GM18873 (cell line): ENCODE results near the gene SLC35F3.
"Not testable (repeated sequence)": the region's sequence is repeated elsewhere in the genome, so short reads cannot be mapped to it uniquely, and the experiment has no call there.

ENCODE experiments used
- ATAC-seq: cut with Tn5 transposase; IDR thresholded peaks from one replicate; pipeline ENCODE4 v1.9.1; 2021; ENCODE audit warnings: mild to moderate bottlenecking, moderate library complexity, moderate number of reproducible peaks; ENCODE audit not compliant: unreplicated experiment, low FRiP score

Gene SLC35F3

GRCh38 chr1:234239515-234239914 lies 335.0 kb downstream of the SLC35F3 start:
- no peak for ATAC-seq

GRCh38 chr1:234239936-234240335 lies 335.5 kb downstream of the SLC35F3 start:
- no peak for ATAC-seq

DNA sequence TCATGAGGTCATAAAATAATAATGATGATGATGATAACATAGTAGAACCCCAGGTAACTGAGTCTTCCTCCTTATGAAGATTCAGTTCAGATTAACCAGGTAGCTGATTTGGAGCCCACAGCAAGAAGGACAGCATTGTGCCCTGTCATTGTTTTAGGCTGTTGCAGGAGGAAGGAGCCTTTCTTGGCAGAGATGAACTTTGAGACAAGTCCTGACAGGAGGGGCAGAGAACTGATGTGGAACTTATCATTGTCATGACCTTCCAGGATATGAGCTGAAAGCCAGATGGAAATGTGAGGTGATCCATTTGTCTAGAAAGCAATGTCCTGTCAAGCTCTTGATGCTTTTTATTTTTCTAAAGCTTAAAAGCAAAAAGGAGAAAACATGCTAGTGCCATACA lies 336.2 kb downstream of the SLC35F3 start:
- no peak for ATAC-seq

GRCh38 chr1:234241941-234242490 lies 337.5 kb downstream of the SLC35F3 start:
- ATAC-seq, result no peak

DNA sequence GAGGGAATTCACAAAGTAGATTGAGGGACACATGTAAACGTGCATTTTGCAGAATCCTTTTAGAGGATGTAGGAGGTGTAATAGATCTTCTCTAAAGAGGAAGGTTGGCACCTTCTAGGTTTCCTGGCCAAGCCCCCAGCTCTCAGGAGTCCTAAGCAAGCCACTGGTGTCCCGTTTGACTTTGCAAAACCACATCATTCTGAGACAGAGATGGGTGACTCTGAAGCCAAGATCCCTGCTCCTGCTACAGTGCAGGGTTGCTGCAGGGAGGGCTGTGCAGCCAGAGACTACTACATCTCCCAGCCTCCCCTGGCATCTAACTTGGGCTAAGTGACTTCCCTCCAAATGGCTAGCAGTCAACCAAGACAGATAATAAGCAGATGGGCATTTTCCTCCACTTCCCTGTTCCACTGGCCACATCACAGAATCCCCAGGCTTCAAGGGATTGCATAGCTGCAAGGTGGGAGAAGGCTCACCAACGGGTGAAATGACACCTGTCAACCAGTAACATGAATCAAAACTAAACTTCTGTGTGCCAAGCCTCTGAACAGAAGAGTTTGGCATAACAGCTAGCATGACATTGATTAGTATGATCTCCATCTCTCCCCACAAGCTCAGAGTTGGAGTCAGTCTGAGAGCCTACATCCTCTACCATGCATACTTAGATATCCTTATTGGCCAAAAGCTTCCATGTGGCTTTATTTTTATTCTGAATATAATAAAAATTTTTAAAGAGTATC lies 339.2 kb downstream of the SLC35F3 start:
- ATAC-seq, result no peak

DNA sequence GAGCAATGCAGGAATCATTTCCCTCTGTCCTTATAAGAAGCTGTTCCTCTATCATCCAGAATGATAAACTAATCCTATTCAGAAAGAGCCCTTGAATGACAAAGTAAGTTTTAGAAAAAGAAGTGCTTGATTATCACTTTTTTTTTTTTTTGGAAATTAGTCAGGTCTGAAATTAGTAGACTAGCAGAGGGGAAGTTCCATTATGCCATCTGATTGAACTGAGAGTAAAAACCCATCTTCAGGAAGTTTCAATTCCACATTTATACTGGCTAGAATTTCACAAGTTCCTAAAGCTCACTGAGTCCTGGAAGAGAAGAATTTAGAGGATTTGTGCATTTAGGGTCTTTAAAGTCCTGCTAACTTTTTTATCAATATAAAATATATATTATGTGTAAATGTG lies 340.0 kb downstream of the SLC35F3 start:
- ATAC-seq, result no peak

DNA sequence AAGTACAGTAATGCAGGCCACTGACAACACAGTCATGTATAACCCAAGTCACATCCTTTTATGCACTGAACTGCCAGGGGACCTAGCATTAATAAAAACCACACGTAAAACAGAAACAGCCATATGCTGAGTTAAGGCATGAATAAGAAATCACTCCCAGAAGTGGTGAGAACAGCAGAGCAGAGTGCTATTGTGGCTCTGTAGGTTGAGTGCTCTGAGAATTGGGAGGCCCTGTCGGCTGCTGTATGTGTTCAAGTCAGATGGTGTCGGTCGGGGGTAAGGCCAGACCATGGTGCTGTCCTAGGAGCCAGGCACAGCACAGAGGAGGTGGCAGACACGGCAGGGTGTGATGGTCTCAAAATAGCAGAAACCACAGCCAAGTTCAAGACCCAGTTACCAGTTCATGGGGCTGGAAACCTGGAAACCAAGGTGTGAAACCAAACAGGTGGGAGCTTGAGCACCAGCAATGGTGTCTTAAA lies 342.2 kb downstream of the SLC35F3 start:
- peak; percentile 92 for ATAC-seq

DNA sequence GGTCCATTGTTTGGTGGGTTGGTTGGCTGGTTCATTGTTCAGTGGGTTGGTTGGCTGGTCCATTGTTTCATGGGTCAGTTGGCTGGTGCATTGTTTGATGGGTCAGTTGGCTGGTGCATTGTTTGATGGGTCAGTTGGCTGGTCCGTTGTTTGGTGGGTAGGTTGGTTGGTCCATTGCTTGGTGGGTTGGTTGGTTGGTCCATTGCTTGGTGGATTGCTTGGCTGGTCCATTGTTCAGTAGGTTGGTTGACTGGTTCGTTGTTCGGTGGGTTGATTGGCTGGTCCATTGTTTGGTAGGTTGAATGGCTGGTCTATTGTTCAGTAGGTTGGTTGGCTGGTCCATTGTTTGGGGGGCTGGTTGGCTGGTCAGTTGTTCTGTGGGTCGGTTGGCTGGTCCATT lies 343.3 kb downstream of the SLC35F3 start:
- ATAC-seq, result not testable (repeated sequence)

DNA sequence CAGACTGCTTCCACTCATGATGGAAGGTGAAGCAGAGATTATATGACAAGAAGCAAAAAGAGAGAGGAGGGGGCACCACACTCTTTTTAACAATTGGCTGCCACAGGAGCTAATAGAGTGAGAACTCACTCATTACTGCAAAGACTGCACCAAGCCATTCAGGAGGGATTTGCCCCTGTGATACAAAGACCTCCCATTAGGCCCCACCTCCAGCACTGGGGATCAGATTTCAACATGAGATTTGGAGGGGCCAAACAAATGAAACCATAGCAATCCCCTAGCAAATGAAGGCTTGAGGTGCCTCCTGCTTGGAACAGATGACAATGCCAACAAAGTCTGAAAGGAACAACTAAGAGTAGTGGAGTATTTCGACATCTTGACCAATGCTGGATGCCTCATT lies 346.3 kb downstream of the SLC35F3 start:
- no peak for ATAC-seq

GRCh38 chr1:234253732-234254131 lies 349.3 kb downstream of the SLC35F3 start:
- no peak for ATAC-seq

DNA sequence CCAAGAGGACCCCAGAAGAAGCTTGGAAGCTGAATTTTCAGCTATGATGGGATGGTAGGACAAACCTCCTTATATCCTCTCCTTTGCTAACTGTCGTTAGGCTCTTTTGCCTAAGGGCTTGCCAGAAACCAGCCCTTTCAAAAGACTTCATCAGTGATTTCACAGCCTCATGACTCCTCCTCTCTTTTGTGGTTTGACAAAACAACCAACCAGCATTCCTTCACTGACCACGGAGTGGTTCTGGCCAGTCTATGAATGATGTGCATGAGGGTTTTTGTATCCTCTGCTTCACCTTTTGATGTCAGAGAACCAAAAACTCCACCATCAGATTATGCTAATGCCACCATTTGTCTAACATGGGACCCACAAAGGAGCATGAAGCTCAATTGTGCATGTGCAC lies 351.9 kb downstream of the SLC35F3 start:
- ATAC-seq, result no peak

DNA sequence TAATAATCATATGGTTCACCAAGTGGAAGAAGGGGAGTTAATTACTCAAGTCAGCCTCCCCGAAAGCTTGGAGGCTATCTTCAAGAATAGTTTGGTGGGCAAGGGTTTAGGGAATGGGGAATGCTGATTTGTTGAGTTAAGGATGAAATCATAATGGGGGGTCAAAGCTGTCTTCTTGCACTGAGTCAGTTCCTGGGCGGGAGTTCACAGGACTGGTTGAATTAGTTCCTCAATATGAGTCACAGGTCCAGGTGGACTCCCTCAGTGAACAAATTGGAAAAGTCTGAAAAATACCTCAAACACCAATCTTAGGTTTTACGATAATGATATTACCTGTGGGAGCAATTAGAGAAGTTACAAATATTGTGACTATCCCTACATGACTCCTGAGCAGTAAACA lies 353.6 kb downstream of the SLC35F3 start:
- ATAC-seq, result no peak

DNA sequence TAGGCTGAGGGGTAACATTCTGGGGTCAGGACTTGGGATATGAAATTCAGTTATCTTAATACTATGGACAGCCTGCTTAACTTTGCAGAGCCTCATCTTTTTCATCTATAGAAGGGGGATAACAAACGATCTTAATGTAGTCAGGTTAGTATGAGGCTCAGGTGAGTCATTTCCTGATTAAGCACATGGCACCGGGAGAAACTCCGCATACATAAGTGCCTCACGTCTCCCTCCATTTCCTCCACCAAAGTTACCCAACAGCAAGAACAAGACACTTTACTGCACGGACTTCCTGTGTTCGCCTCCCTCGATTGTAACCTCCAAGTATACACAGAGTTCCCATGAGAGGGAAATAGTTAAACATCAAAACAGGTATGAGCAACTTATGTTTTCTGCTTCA lies 356.1 kb downstream of the SLC35F3 start:
- ATAC-seq, result no peak

DNA sequence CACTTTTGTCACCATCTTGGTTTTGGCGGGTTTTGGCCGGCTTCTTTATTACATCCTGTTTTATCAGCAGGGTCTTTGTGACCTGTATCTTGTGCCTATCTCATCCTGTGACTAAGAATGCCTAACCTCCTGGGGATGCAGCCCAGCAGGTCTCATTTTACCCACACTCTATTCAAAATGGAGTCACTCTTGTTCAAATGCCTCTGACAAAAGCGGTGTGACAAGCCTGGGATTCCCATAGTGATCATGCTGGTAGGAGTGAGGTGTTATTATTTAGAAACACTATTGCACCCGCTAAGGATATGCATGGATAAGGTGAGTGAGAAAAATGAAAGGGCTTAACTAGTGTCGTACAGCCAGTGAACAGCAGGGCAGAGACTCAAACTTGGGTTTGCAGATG lies 357.1 kb downstream of the SLC35F3 start:
- ATAC-seq, result no peak

DNA sequence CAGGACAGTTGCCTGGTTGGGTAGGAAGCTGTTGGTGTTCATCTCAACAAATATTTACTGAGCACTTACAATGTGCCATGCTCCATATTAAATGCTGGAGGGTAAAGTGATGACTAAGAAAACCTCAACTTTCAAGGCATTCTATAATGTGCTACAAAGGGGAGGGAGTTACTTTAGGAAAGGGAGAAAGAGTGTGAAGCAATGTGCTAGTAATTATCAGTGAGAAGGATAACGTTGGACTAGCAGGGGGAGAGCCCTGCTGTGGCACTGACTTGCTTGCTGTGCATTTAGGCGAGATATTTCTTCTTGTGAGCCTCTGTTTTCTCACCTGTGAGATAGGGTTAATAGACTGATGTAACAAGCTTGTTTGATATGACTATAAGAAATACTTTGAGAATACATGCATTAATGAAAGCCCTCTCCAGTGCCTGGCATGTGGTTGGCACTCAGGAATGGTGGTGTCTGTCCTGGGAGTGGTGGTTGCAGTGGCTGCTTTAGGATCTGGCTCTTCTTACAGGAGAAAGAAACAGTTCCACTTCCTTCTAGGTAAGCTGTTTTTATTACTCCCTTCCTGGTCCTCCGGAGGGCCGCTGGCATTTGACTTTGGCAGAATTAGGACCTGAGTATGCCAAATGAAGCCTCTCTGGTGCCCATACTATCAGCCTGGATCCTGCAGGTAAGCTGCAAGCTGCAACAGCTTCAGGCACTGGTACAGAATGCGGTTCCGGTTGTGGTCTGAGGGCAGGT lies 357.7 kb downstream of the SLC35F3 start:
- ATAC-seq, result no peak

- no peak for ATAC-seq
These were observed 358.3 kb downstream of the SLC35F3 start for GRCh38 chr1:234262754-234263105.

DNA sequence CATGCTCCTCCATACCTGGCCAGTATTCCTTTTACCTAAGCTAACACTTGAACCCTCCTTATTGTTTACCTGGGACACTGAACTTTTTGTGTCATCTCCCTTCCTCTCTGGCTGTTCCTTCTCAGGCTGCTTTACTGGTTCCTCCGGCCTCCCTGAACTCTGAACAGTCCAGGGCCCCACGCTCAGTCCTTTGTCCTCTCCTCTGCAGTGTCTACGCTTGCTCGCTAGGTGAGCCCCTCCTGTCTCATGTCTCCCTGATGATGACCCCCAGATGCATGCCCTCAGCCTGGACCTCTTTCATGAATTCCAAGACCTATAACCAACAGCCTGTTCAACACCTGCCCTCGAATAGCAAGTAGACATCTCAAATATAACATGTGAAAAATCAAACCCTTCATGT lies 360.4 kb downstream of the SLC35F3 start:
- no peak for ATAC-seq

GRCh38 chr1:234265321-234265720 lies 360.8 kb downstream of the SLC35F3 start:
- no peak for ATAC-seq

DNA sequence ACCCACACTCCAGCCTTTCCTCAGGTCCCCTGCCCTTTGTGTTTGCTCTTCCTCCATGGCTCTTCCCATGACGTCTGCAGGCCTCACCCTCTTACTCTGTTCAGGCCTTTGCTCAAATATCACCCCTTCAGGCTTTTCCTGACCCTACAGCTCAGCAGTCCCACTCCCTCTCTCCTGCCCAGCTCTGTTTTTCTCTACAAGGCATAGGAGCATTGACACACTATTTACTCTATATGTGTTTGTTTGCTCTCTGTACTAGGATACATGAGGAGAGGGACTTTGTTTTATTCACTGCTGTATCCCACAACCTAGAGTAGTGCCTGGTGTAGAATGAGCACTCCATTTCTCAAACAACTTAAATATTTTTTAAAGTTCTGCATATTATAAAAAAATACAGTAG lies 361.4 kb downstream of the SLC35F3 start:
- no peak for ATAC-seq

- ATAC-seq, result no peak
These were observed 365.6 kb downstream of the SLC35F3 start for GRCh38 chr1:234270093-234270492.

- ATAC-seq, result no peak
These were observed 366.2 kb downstream of the SLC35F3 start for GRCh38 chr1:234270581-234271242.
